Cerebellar nuclear complex (tissue), 1 donor: ENCODE data around the gene FH.

Experiments
- DNase-seq, 2 experiments: peaks; one replicate each; lab custom pipeline; 2025; lab: John Stamatoyannopoulos, UW

The FH gene

DNA sequence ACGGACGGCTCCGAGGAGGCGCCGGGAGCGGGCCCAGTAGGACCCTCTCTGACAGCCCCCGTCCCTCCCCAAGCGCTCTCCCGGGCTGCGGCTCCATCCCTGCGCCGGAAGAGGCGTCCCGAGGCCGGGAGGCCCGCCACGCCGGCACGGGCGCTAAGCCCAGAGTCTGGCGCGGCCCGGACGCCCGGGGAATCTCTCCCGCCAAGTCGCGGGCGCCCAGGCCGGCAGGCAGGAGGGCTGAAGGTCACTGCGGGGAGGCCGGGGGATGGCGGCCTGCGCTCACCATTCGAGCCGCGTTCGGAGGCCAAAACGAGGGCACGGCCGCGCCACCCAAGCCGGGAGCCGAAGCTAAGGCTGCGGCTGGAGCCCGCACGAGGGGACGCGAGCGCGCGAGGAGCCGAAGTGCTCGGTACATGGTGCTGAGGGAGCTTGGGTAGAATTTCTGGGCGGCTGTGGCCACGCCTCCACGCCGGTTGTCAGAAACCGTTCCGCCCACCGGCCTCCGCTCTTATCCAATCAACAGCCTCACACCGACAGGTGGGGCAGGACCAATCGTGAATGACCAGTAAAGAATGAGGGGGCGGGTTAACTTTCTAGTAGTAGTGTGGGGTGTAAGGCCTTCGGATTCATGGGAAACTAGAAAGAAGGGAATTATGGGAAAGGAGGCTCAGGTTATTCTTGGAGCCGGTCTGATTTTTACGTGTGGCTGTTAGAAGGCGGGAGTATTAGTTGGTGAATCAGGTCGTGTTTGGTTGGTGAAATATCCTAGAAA is at the start of gene FH:
Gene FH, minus strand, starts transcription at position 448 of the 772 bp plus-strand sequence. Its CDS starts 33 bp downstream, at position 415.
- peak; percentile 96 to 98 for DNase-seq

- no peak for DNase-seq
Observed at GRCh38 chr1:241560849-241561187, 41.3 kb upstream of the FH start.

GRCh38 chr1:241560146-241560848 is 40.7 kb upstream of the FH start:
- no peak for DNase-seq

DNA sequence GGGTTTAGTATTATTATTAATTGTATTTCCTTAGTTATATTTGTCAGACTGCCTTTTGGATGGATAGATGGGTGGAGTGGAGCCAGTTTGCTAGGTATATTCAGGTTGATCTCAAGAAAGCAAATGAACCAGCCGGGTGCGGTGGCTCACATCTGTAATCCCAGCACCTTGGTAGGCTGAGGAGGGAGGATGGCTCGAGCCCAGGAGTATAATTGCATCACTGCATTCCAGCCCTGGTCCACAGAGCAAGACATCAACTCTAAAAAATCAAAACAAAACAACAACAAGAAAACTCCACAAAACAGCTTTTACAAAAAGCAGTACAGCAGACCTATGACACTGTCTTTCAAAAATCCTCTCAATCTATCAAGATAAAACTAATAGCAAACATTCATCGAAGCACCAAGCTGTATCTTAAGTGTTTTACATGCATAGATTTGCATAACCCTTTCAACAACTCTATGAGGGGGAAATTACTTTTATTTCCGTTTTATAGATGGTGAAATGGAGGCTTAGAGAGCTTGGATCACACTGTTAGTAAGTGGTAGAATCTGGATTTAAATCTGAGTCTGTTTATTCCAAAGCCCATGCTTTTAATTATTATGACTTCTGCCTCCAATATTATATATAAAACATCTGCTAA is 38.1 kb upstream of the FH start:
- DNase-seq = no peak

GRCh38 chr1:241557031-241557430 is 37.5 kb upstream of the FH start:
- no peak for DNase-seq

DNA sequence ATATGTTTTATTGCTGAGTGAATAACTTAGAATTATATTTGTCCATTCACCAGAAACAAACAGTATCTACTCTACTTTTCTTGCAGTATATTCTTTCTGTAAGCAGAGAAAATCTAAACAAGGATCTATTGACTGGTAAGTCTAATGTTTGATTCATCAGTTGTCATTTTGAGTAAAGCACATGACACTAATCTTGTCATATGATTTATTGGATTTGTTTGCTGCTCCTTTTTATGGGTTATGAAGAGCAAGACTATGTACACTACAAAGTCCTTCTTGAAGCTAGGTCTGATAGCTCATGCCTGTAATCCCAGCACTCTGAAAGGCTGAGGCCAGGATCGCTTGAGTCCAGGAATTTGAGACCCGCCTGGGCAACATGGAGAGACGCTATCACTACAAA is 36.0 kb upstream of the FH start:
- no peak for DNase-seq

- DNase-seq = no peak
Observed at GRCh38 chr1:241553886-241554592, 34.5 kb upstream of the FH start.

GRCh38 chr1:241551759-241552638 is 32.4 kb upstream of the FH start:
- DNase-seq = no peak

- no peak for DNase-seq
Observed at GRCh38 chr1:241550318-241550717, 30.8 kb upstream of the FH start.

GRCh38 chr1:241548008-241548407 is 28.5 kb upstream of the FH start:
- DNase-seq = no peak

DNA sequence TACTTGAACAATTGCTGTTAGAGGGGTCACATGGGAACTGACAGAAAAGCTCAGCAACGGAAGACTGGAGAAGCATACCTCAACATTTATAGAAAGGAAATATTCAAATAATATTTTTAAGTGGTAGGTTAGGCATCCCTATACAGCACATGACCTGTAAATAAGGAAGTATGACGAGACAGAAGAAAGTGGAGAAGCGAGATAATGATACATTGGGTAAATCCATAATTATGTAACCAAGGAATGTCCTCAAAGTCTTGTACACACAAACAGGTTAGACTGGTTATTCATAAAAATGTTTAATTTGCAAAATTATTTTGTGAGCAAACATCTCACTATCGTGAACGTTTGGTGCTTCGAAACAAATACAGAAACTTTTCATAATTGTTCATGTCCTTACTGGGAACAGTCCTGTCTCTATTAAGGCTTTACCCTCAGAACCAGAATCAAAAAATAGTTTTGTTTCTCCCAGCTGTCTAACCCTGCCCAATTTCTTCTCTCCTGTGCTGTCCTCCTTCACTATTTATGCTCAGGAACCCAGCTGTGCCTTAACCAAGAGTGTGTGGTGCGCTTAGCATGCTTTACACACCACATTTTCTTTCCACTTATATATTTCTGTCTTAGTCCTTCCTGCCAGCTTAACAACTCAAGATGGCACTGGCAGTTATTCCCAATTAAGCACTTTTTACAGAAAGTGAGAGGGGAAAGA is 22.8 kb upstream of the FH start:
- no peak for DNase-seq

GRCh38 chr1:241536969-241537368 is 17.4 kb upstream of the FH start:
- DNase-seq = no peak

GRCh38 chr1:241536304-241536703 is 16.7 kb upstream of the FH start:
- DNase-seq = no peak

DNA sequence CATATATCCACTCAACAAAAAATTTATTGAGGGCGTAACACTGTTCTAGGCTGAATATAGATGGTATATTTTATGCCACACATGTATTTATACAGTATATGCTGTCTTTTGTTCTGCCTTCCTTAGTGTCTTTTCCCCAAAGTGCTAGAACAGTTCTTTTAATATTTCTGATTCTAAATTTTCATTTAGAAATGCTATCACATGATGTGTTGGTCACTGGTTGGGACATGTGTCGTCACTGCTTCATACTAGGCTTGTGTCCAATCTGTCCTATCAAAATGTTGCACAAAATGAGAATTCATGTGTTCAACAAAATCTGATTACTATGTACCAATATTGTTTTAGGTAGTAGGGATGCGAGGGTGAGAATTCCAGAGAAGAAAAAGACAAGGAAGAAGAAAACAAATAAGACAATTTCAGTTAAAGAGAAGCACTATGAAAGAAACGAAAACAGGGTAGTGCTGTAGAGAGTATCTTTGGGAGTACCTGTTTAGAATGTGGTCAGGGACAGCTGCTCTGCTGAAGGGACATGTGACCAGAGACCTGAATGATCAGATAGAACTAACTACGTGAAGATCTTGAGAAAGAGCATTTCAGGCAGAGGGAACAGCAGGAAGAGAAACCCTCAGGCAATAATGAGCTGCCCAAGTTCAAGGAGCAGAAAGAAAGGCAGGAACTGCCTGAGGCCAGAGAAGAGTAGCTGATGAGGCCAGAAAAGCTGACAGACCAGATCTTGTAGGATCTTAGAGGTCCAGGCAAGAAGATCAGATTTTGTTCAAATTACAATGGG is 14.0 kb upstream of the FH start:
- DNase-seq = no peak

DNA sequence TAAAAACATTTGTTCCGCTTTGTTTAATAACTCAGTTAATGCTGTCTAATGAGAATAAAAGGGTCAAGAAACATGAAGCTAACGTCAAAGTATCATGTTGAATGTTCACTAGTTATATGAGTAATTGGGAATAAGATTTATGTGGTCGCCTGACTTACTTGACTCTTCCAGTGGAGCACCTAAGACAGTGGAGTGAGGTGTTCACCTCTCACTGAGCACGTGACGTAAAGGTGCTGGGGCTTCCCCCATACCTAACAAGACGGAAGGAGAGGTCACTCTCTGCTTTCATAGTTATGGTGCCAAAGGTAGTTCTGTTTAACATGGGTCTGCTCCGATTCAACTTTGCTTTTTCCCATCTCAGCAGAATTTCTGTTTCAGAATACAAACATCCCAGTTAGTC is 13.3 kb upstream of the FH start:
- no peak for DNase-seq

DNA sequence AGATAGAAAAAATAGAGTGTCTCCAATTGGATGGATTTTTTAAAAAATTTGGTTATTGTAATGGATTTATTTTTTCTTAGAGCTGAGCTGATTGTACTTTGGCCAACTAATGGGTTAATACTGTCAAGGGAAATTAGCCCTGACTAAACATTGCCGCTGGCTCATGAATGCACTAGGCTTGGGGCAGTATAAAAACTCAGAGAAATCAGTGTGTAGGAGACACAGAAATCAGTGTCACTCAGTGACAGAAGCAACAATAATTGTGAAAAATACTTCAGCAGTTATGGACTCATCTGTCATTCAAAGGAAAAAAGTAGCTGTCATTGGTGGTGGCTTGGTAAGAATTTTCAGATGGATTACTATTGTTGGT is 12.6 kb upstream of the FH start, which contains the start of gene KMO:
Gene KMO, plus strand, starts transcription at position 217 of the 370 bp plus-strand sequence. Its CDS starts 67 bp downstream, at position 284.
- DNase-seq = no peak

- peak in 1 of 2 experiments; percentile 6 for DNase-seq
Observed at GRCh38 chr1:241531195-241532161, 11.9 kb upstream of the FH start.

DNA sequence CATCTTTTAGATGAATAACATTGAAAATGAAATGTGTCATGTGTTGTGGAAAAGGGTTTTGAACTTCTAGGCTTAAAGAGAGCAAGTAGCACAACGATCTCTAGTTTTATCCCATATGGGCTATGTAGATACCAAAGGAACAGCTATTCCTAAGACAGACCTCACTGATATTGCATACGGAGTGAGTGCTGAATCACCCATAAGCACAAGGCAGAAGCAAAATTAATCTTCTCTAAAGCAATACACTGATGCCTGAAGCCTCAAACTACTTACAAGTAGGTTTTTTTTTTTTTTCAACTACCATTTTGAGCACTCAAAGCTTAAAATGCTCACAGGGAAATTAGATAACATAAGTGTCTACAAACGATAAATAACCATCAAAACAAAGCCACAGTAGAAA is 7.6 kb upstream of the FH start:
- no peak for DNase-seq

- DNase-seq = no peak
Observed at GRCh38 chr1:241525026-241525425, 5.5 kb upstream of the FH start.
